Measurements from ENCODE around the gene SLC7A5. TPM values are rescaled to one million over a fixed set of nuclear protein-coding genes. Genes with fewer than 3 reads are reported as not detected.

Gene SLC7A5
- polyA plus RNA-seq, 2 of the 4 experiments (the other 2 are of a cell fraction), result 265 to 972 TPM

- TF ChIP-seq, protein P1, sequence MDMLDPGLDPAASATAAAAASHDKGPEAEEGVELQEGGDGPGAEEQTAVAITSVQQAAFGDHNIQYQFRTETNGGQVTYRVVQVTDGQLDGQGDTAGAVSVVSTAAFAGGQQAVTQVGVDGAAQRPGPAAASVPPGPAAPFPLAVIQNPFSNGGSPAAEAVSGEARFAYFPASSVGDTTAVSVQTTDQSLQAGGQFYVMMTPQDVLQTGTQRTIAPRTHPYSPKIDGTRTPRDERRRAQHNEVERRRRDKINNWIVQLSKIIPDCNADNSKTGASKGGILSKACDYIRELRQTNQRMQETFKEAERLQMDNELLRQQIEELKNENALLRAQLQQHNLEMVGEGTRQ (IDR thresholded peaks at IDR 0.05), result no peak
- TF ChIP-seq NFE2L2 (conservative IDR thresholded peaks at IDR 0.05; ENCODE audit: low read length), result no peak
- no peak for TF ChIP-seq NPAS2 (CRISPR knock-in tag; IDR thresholded peaks at IDR 0.05; ENCODE audit: borderline replicate concordance)
- TF ChIP-seq HOXB13 (CRISPR knock-in tag; IDR thresholded peaks at IDR 0.05; ENCODE audit: low read depth), result peak; percentile 39; the same call in 1 of the 2 replicates
- TF ChIP-seq, protein P2, sequence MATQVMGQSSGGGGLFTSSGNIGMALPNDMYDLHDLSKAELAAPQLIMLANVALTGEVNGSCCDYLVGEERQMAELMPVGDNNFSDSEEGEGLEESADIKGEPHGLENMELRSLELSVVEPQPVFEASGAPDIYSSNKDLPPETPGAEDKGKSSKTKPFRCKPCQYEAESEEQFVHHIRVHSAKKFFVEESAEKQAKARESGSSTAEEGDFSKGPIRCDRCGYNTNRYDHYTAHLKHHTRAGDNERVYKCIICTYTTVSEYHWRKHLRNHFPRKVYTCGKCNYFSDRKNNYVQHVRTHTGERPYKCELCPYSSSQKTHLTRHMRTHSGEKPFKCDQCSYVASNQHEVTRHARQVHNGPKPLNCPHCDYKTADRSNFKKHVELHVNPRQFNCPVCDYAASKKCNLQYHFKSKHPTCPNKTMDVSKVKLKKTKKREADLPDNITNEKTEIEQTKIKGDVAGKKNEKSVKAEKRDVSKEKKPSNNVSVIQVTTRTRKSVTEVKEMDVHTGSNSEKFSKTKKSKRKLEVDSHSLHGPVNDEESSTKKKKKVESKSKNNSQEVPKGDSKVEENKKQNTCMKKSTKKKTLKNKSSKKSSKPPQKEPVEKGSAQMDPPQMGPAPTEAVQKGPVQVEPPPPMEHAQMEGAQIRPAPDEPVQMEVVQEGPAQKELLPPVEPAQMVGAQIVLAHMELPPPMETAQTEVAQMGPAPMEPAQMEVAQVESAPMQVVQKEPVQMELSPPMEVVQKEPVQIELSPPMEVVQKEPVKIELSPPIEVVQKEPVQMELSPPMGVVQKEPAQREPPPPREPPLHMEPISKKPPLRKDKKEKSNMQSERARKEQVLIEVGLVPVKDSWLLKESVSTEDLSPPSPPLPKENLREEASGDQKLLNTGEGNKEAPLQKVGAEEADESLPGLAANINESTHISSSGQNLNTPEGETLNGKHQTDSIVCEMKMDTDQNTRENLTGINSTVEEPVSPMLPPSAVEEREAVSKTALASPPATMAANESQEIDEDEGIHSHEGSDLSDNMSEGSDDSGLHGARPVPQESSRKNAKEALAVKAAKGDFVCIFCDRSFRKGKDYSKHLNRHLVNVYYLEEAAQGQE (IDR thresholded peaks at IDR 0.05), result no peak
- TF ChIP-seq MAZ (IDR thresholded peaks at IDR 0.05; ENCODE audit: borderline replicate concordance, low read depth, low read length), result 0 out of 2 replicates have a peak, but pooled peaks have one; percentile 49
- 0 out of 2 replicates have a peak, but pooled peaks have one; percentile 65 for TF ChIP-seq FOSB (CRISPR knock-in tag; IDR thresholded peaks at IDR 0.05)
- TF ChIP-seq RCOR1 (IDR thresholded peaks at IDR 0.05; ENCODE audit: low read depth, low read length), result no peak
Observed at GRCh38 chr16:87854907-87855683, 14.2 kb downstream of the SLC7A5 start (continued).

DNA sequence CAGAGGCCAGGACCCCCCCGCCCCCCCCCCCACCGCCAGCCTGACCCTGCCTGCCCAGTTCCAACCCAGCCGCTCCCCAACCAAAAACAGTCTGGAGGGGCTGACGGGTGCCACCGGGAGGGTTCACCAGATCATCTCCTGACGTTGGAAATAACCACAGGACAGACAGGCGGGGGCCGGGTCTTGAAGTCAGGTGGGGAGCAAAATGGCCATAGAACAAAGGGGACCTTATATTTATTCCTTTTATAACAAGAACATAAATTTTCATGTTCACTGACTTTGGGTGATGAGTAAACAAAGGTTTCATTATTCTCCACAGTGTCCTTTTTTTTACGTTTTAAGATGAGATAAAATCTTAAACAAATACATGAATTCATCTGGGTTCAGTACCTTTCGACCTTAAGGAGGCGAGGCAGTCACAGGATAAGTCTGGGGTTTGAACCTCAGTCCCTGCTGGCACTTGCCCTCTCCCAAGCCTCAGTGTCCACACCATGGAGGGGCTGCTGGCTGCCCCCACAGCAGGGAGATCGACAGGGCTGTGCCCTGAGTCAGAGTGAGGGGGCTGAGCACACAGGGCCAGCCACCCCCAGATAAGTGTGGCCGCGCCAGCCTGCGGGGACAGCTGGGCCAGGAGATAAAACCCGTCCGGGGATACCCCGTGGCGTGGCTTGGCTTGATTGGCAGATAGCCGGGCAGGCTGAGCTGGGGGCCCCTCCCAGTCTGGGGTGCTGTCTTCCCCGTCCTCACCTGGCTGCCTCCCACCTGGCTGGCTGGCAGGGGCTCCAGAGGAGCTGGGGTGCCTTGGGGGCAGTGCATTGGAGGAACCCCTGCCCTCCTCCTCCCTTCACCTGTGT lies 15.0 kb downstream of the SLC7A5 start:
- TF ChIP-seq POLR2AphosphoS2 (conservative IDR thresholded peaks at IDR 0.05; ENCODE audit: low read length), result peak; percentile 90
- TF ChIP-seq, protein P3, sequence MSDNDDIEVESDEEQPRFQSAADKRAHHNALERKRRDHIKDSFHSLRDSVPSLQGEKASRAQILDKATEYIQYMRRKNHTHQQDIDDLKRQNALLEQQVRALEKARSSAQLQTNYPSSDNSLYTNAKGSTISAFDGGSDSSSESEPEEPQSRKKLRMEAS (IDR thresholded peaks at IDR 0.05), result peak; percentile 7; the same call in 1 of the 2 replicates
- TF ChIP-seq, protein P4, sequence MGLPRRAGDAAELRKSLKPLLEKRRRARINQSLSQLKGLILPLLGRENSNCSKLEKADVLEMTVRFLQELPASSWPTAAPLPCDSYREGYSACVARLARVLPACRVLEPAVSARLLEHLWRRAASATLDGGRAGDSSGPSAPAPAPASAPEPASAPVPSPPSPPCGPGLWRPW (IDR thresholded peaks at IDR 0.05), result no peak
- TF ChIP-seq JUN (IDR thresholded peaks at IDR 0.05), result peak; percentile 23 to 46; a peak in 2 of 5 replicates
- peak; percentile 53; the same call in 1 of the 2 replicates for TF ChIP-seq PBX3 (IDR thresholded peaks at IDR 0.05)
- no peak for TF ChIP-seq FOSL2 (IDR thresholded peaks at IDR 0.05)
- peak; percentile 37; the same call in 1 of the 2 replicates for TF ChIP-seq FOSL2 (CRISPR knock-in tag; IDR thresholded peaks at IDR 0.05)
- peak in 1 of 2 experiments; percentile 77; a peak in 2 of 5 replicates for TF ChIP-seq EP300 (IDR thresholded peaks at IDR 0.05)
- 0 out of 2 replicates have a peak, but pooled peaks have one; percentile 18 for TF ChIP-seq HOXA7 (CRISPR knock-in tag; IDR thresholded peaks at IDR 0.05)
- no peak for TF ChIP-seq RFX5 (IDR thresholded peaks at IDR 0.05)
- no peak for TF ChIP-seq HOXB5 (CRISPR knock-in tag; IDR thresholded peaks at IDR 0.05)
- TF ChIP-seq SREBF2 (IDR thresholded peaks at IDR 0.05), result no peak
- TF ChIP-seq JUNB (IDR thresholded peaks at IDR 0.05), result peak; percentile 36; the same call in 1 of the 2 replicates
- TF ChIP-seq MYC (IDR thresholded peaks at IDR 0.05; ENCODE audit: borderline replicate concordance, low read length), result no peak
- TF ChIP-seq TP53 (CRISPR knock-in tag; IDR thresholded peaks at IDR 0.05), result no peak
- TF ChIP-seq GATA3 (IDR thresholded peaks at IDR 0.05; ENCODE audit: borderline replicate concordance), result peak; percentile 57
- TF ChIP-seq, protein P5, sequence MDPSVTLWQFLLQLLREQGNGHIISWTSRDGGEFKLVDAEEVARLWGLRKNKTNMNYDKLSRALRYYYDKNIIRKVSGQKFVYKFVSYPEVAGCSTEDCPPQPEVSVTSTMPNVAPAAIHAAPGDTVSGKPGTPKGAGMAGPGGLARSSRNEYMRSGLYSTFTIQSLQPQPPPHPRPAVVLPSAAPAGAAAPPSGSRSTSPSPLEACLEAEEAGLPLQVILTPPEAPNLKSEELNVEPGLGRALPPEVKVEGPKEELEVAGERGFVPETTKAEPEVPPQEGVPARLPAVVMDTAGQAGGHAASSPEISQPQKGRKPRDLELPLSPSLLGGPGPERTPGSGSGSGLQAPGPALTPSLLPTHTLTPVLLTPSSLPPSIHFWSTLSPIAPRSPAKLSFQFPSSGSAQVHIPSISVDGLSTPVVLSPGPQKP (IDR thresholded peaks at IDR 0.05; ENCODE audit: low read depth, low read length), result no peak
- no peak for FAIRE-seq
- Histone ChIP-seq H3K4me1 (peaks cover 98% of the 10 kb centered on the region), H3K4me3 (peak overlapping the region; percentile 77), H3K27ac (peak overlapping the region; percentile 97 to 99), H3K4me2 (peak overlapping the region; percentile 79), H3K9me3 (no peaks in the 10 kb centered on the region)
- peak; percentile 12 to 14 for ATAC-seq
- POLR2A ChIA-PET, result interaction anchor here (1.0 to 3.8 kb wide), 5 partner anchors 12 to 75 kb away, joined by 4 to 23 read pairs (median 5); partner anchors contain the start of gene SLC7A5
- WGBS (ENCODE audit: missing lambda C conversion rate), result 2% methylated on average over 17 of the region's 21 CpGs
- DNase-seq (ENCODE audit: low read depth in 1 of 2, low spot score in 1 of 2), result peak in 1 of 2 experiments; percentile 92
- CTCF ChIA-PET, result interaction anchor here (1.6 to 15.2 kb wide), 5 partner anchors 8 to 75 kb away, joined by 13 to 246 read pairs (median 22); partner anchors contain the start of gene SLC7A5

Measured in A549 (cell line).